MM.1S (cell line): Measurements from ENCODE around the gene CSF3R.

ENCODE experiments used
- DNase-seq: peaks from one replicate; pipeline ENCODE4 v3.0.0-alpha.2; 2015
- H2AFZ ChIP-seq: fragments of 300-600 bp; sonication (generic); 2 replicates; pipeline ENCODE4 v1.6.0; 2016; ENCODE audit warnings: antibody characterized with exemption, low read length
- H3F3A ChIP-seq: fragments of 300-600 bp; sonication (generic); 2 replicates; pipeline ENCODE4 v1.6.1; 2016; ENCODE audit warnings: mild to moderate bottlenecking, antibody characterized with exemption, low read length, moderate library complexity, mixed read lengths; ENCODE audit not compliant: insufficient read depth
- H3K27ac ChIP-seq: fragments of 300-600 bp; sonication (generic); 2 replicates; pipeline ENCODE4 v1.5.1; 2016; ENCODE audit warnings: mild to moderate bottlenecking, low read length
- H3K27me3 ChIP-seq: fragments of 300-600 bp; sonication (generic); replicated peaks from 2 replicates; pipeline ENCODE4 v1.6.0; 2016; ENCODE audit warnings: low read length; ENCODE audit not compliant: insufficient read depth
- H3K36me3 ChIP-seq: fragments of 300-600 bp; sonication (generic); replicated peaks from 2 replicates; pipeline ENCODE4 v1.6.1; 2016; ENCODE audit warnings: mild to moderate bottlenecking, low read length, mixed read lengths; ENCODE audit not compliant: insufficient read depth
- H3K4me1 ChIP-seq: fragments of 300-600 bp; sonication (generic); 2 replicates; pipeline ENCODE4 v1.6.1; 2016; ENCODE audit warnings: low read length, mixed read lengths
- H3K4me2 ChIP-seq: fragments of 300-600 bp; sonication (generic); 2 replicates; pipeline ENCODE4 v1.6.0; 2016; ENCODE audit warnings: low read depth, low read length
- H3K4me3 ChIP-seq: fragments of 300-600 bp; sonication (generic); 2 replicates; pipeline ENCODE4 v1.5.1; 2016; ENCODE audit warnings: low read length, mixed read lengths
- H3K79me2 ChIP-seq: fragments of 300-600 bp; sonication (generic); 2 replicates; pipeline ENCODE4 v1.6.1; 2016; ENCODE audit warnings: mixed run types, low read length, mixed read lengths
- H3K9ac ChIP-seq: fragments of 300-600 bp; sonication (generic); 2 replicates; pipeline ENCODE4 v1.6.1; 2016; ENCODE audit warnings: low read length, mixed read lengths
- H3K9me2 ChIP-seq: fragments of 300-600 bp; sonication (generic); replicated peaks from 2 replicates; pipeline ENCODE4 v1.6.1; 2016; ENCODE audit warnings: mild to moderate bottlenecking, low read length, mixed read lengths; ENCODE audit not compliant: insufficient read depth
- H3K9me3 ChIP-seq: fragments of 300-600 bp; sonication (generic); replicated peaks from 2 replicates; pipeline ENCODE4 v1.6.1; 2016; ENCODE audit warnings: mild to moderate bottlenecking, low read length, mixed read lengths; ENCODE audit not compliant: insufficient read depth
- H4K20me1 ChIP-seq: fragments of 300-600 bp; sonication (generic); 2 replicates; pipeline ENCODE4 v1.6.1; 2016; ENCODE audit warnings: mild to moderate bottlenecking, low read length, moderate library complexity, mixed read lengths; ENCODE audit not compliant: insufficient read depth
- CTCF ChIP-seq: fragments of 300-600 bp; sonication (generic); IDR thresholded peaks from 2 replicates; pipeline ENCODE4 v1.5.1; 2016; ENCODE audit warnings: antibody characterized with exemption, low read length, mixed read lengths
- EZH2 ChIP-seq: fragments of 300-600 bp; sonication (generic); optimal IDR thresholded peaks from 2 replicates; pipeline ENCODE3; 2017; ENCODE audit warnings: low read depth, mild to moderate bottlenecking, antibody characterized with exemption, low read length, mixed read lengths
- EZH2phosphoT487 ChIP-seq: fragments of 300-600 bp; sonication (generic); IDR thresholded peaks from 2 replicates; pipeline ENCODE4 v1.6.1; 2018; ENCODE audit warnings: antibody characterized with exemption, low read length

CSF3R gene

DNA sequence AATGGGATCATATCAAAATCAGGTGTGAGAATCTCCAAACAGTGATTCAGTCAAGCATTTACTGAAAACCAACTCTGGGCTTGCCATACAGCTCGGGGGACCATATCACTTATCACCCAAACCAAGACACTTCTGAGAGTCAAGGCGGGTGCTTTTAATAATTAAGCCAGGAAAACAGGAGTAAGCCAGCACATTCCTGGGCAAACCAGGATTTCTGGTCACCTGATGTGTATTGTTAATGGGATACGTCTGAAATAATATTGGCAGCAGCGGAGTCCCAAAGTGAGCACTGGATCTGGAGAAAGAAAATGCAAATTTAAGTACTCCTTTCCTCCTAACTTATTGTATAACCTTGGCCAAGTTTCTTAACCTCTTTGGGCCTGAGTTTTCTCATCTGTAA is 50.1 kb downstream of the CSF3R start:
- Histone ChIP-seq H4K20me1 (no peaks in the 10 kb centered on the region), H3K9me2 (no peaks in the 10 kb centered on the region), H2AFZ (no peak overlapping the region), H3K9ac (no peak overlapping the region), H3K9me3 (no peaks in the 10 kb centered on the region), H3K27ac (no peak overlapping the region), H3K4me2 (no peak overlapping the region), H3K79me2 (no peaks in the 10 kb centered on the region), H3K4me1 (peaks cover 8% of the 10 kb centered on the region), H3K27me3 (no peaks in the 10 kb centered on the region), H3F3A (no peaks in the 10 kb centered on the region), H3K4me3 (no peak overlapping the region), H3K36me3 (no peaks in the 10 kb centered on the region)
- TF ChIP-seq EZH2 (no peak), CTCF (no peak), EZH2phosphoT487 (no peak)
- DNase-seq: no peak

GRCh38 chr1:36425791-36426190 is 56.9 kb downstream of the CSF3R start:
- H3K4me2 ChIP-seq: no peak overlapping the region
- H3K4me1 ChIP-seq: no peaks in the 10 kb centered on the region
- no peaks in the 10 kb centered on the region for H3K79me2 ChIP-seq
- H3K9me3 ChIP-seq: no peaks in the 10 kb centered on the region
- no peaks in the 10 kb centered on the region for H3K27me3 ChIP-seq
- no peak overlapping the region for H2AFZ ChIP-seq
- H3K27ac ChIP-seq: no peak overlapping the region
- H4K20me1 ChIP-seq: no peaks in the 10 kb centered on the region
- H3K36me3 ChIP-seq: no peaks in the 10 kb centered on the region
- no peak for TF ChIP-seq EZH2phosphoT487
- no peak for TF ChIP-seq CTCF
- TF ChIP-seq EZH2: no peak
- no peak for DNase-seq
- no peak overlapping the region for H3K4me3 ChIP-seq
- no peaks in the 10 kb centered on the region for H3F3A ChIP-seq
- H3K9ac ChIP-seq: no peak overlapping the region
- H3K9me2 ChIP-seq: no peaks in the 10 kb centered on the region

DNA sequence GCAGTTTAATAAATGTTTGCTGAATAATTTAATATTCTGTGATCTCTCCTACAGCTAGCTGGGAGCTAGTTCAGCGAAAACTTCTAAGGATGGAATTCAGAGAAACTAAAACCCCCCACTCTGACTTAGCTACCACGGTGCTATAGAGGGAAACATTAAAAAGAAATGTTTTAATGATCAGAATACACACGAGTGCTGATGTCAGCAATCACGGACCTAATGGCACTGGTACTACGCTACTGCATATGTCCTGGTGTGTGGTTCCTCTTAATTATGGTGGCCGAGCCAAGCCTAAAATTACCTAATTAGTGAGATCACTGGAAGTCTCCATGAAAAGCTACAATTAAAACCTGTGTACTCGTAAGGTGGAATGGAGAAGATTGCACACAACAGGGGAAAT is 61.1 kb downstream of the CSF3R start:
- Histone ChIP-seq H2AFZ (no peak overlapping the region), H3K27ac (no peak overlapping the region), H3F3A (no peaks in the 10 kb centered on the region), H3K9me2 (no peaks in the 10 kb centered on the region), H3K4me3 (no peak overlapping the region), H3K79me2 (no peaks in the 10 kb centered on the region), H3K4me2 (no peak overlapping the region), H3K9ac (no peak overlapping the region), H3K9me3 (no peaks in the 10 kb centered on the region), H3K27me3 (no peaks in the 10 kb centered on the region), H3K36me3 (no peaks in the 10 kb centered on the region), H3K4me1 (peaks cover 5% of the 10 kb centered on the region), H4K20me1 (no peaks in the 10 kb centered on the region)
- no peak for DNase-seq
- TF ChIP-seq EZH2phosphoT487 (no peak), EZH2 (no peak), CTCF (no peak)
